ENCODE results near the gene MMP2. TPM values are rescaled to one million over a fixed set of nuclear protein-coding genes. Genes with fewer than 3 reads are reported as not detected.

The MMP2 gene
- total RNA-seq, 1 donor from 2014 or later: 228 TPM

GRCh38 chr16:55513616-55514015, 34.6 kb downstream of the MMP2 start:
- DNase-seq: no peak

GRCh38 chr16:55515111-55515510, 36.1 kb downstream of the MMP2 start:
- DNase-seq: no peak

- no peak for DNase-seq
Observed at GRCh38 chr16:55521792-55522191, 42.8 kb downstream of the MMP2 start.

GRCh38 chr16:55526441-55526840, 47.4 kb downstream of the MMP2 start:
- peak; percentile 18 for DNase-seq

- no peak for DNase-seq
Observed at GRCh38 chr16:55527885-55528284, 48.9 kb downstream of the MMP2 start.

- peak; percentile 60 for DNase-seq
Observed at GRCh38 chr16:55529018-55529417, 50.0 kb downstream of the MMP2 start.

GRCh38 chr16:55530316-55530856, 51.4 kb downstream of the MMP2 start:
- no peak for DNase-seq

GRCh38 chr16:55532227-55532626, 53.2 kb downstream of the MMP2 start:
- no peak for DNase-seq

- DNase-seq: no peak
Observed at GRCh38 chr16:55534756-55535155, 55.8 kb downstream of the MMP2 start.

GRCh38 chr16:55539049-55539448, 60.1 kb downstream of the MMP2 start:
- DNase-seq: peak; percentile 61

GRCh38 chr16:55539488-55539887, 60.5 kb downstream of the MMP2 start:
- DNase-seq: peak; percentile 64

- no peak for DNase-seq
Observed at GRCh38 chr16:55540221-55540620, 61.2 kb downstream of the MMP2 start.

GRCh38 chr16:55542459-55543082, 63.6 kb downstream of the MMP2 start:
- DNase-seq: no peak

GRCh38 chr16:55543472-55543871, 64.5 kb downstream of the MMP2 start:
- peak; percentile 74 for DNase-seq

- DNase-seq: no peak
Observed at GRCh38 chr16:55552621-55553020, 73.6 kb downstream of the MMP2 start.

GRCh38 chr16:55555436-55555835, 76.4 kb downstream of the MMP2 start:
- no peak for DNase-seq

Other genes with a start within 250 kb of the MMP2 start
- 3.1 TPM for gene IRX6, start 155.0 kb upstream of the MMP2 start, total RNA-seq
- gene LPCAT2, start 29.9 kb downstream of the MMP2 start, total RNA-seq: 24.0 TPM
- gene CAPNS2, start 87.5 kb downstream of the MMP2 start, total RNA-seq: 71.3 TPM
- gene SLC6A2, start 176.8 kb downstream of the MMP2 start, total RNA-seq: 4.1 TPM